ENCODE data around the gene TRIM71.
"Not testable (repeated sequence)": the region's sequence is repeated elsewhere in the genome, so short reads cannot be mapped to it uniquely, and the experiment has no call there.

Gene TRIM71

DNA sequence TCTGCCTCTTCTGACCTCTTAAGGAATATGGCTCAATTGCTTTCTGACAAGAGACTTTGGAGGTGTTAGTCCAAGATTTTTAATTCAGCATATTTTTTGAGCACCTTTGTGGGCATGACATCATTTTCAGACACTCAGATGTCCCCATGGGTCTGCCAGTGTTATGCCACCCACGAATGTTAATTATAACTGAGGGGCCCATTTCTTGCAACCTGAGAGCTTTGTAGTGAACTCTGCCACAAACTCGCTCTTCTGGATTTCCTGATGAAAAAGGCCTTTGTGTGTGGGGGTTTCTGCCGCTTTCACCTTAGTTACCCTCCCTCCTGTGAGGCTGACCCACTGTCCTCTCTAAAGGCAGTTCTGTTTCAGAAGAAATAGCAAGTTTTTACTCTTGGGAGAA is 69.1 kb downstream of the TRIM71 start:
- in situ Hi-C loops (cut with HindIII; ENCODE audit: low sequenced_read_pairs) = no loop called here

GRCh38 chr3:32888739-32889138 is 70.9 kb downstream of the TRIM71 start:
- in situ Hi-C loops (cut with HindIII; ENCODE audit: low sequenced_read_pairs) = no loop called here

DNA sequence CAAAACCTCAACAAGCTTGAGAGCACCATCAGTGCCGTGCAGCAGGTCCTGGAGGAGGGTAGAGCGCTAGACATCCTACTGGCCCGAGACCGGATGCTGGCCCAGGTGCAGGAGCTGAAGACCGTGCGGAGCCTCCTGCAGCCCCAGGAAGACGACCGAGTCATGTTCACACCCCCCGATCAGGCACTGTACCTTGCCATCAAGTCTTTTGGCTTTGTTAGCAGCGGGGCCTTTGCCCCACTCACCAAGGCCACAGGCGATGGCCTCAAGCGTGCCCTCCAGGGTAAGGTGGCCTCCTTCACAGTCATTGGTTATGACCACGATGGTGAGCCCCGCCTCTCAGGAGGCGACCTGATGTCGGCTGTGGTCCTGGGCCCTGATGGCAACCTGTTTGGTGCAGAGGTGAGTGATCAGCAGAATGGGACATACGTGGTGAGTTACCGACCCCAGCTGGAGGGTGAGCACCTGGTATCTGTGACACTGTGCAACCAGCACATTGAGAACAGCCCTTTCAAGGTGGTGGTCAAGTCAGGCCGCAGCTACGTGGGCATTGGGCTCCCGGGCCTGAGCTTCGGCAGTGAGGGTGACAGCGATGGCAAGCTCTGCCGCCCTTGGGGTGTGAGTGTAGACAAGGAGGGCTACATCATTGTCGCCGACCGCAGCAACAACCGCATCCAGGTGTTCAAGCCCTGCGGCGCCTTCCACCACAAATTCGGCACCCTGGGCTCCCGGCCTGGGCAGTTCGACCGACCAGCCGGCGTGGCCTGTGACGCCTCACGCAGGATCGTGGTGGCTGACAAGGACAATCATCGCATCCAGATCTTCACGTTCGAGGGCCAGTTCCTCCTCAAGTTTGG is 72.9 kb downstream of the TRIM71 start:
- in situ Hi-C loops (cut with HindIII; ENCODE audit: low sequenced_read_pairs) = no loop called here

- in situ Hi-C loops (cut with HindIII; ENCODE audit: low sequenced_read_pairs) = no loop called here
These were observed 73.6 kb downstream of the TRIM71 start for GRCh38 chr3:32891365-32891764.

DNA sequence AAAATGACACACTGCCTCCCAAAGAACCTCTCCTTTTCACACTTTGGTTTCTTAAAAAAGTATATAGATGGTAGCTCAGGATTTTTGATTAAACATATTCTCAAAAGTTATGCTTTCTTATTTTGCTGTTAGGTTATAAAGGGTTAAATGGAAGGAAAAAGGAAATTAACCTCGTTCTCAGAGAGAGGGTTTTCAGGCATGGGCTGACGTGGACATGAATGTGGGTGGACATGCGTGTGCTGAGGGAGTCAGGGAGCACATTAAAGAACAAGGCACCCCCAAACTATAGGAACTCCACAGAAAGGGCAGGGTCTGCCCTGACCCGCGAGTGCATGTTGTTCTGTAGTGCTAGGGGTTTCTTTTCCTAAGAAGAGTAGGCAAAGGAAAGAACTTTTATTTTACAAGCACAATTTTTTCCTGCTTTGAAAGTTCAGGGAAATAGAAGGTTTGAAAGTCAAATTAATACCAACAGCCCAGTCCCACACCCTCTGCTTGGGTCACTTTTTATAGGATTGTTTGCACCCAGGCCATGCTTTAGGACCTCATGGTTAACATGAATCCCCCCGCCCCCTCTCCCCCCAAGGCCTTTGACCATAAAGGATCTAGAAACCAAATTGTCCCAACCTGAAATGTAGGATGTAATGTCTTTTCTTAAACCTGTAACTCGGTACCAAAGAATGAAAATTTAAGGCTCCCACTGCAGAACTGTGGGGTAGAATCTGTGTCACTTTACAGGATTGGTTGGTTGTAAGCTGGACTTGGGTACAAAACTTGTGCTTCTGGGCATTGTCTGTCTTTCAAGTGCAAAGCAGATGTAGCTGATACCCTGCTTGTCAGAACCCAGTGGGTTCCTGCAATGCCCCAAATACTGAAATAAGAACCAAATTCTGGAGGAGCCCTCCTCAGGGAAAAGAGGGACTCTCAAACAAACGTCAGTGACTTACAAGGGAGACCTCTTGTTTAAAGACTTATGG is 75.1 kb downstream of the TRIM71 start:
- in situ Hi-C loops (cut with HindIII; ENCODE audit: low sequenced_read_pairs) = no loop called here

DNA sequence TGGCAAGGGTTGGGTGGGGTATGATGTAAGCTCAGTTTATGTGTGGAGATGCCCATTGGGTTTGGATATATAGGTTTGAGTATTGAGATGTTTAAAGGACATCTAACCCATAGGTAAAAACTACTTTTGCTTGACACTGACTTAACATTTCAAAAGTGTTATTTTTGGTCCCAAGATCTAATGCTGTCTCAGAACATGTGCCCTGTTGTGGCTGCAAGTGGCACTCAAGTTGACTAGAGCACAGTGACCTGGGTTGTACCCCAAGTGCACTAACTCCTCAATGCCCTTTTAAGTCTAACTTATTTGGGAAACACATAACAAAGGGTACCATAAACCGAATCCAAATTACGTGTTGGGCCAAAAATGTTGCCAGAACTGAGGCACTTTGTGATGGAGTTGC is 77.2 kb downstream of the TRIM71 start:
- in situ Hi-C loops (cut with HindIII; ENCODE audit: low sequenced_read_pairs) = no loop called here

GRCh38 chr3:32895701-32896100 is 77.9 kb downstream of the TRIM71 start:
- in situ Hi-C loops (cut with HindIII; ENCODE audit: low sequenced_read_pairs) = no loop called here

DNA sequence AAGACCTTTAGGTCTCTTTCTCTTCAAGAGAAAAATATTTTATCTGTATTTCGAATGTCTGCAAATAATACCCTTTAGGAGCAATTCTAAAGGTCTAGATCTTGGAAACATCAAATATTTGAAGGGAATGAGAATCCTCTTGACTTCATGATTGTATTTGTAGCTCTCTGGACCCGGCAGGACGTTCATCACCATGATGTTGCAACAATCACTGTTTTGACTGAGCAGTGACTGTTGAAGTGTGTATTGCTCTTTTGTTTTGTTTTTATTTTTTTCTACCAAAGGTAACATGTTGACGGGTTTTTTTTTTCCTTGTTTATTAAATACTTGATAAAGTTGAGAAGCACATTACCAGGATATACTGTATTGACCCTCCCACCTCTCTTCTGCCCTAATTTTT is 78.3 kb downstream of the TRIM71 start:
- in situ Hi-C loops (cut with HindIII; ENCODE audit: low sequenced_read_pairs) = no loop called here

GRCh38 chr3:32897001-32897601 is 79.3 kb downstream of the TRIM71 start:
- in situ Hi-C loops (cut with HindIII; ENCODE audit: low sequenced_read_pairs) = no loop called here

DNA sequence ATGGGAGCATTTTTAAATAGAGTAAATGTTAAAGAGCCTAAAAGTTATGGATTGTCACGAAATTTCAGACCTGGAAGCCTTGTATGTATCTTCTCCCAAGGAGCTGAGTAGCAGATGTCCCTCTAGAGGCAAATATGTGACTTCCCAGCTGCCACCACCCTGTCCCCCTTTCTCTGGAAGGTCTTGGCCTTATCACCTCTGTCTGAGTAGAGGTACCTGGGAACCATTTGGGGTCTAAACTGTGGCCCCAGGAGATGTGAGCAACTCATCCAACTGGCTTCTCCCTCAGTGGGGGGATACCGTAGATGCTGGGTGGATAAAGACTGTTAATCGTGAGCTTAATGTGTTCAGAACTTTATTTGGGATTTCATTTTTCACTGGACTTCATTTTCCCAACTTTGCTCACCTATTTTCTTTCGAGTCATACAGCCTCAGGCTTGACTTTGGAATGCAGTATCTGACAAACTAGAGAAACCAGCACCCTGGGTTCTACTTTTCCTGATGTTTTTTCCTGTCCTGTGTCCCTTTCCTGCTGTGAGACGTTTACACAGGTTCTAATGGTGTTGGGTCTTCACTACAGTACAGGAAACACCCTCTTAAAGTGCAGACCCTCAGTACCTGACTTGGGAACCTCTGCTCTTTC is 80.3 kb downstream of the TRIM71 start:
- in situ Hi-C loops (cut with HindIII; ENCODE audit: low sequenced_read_pairs) = no loop called here

- in situ Hi-C loops (cut with HindIII; ENCODE audit: low sequenced_read_pairs) = no loop called here
These were observed 81.5 kb downstream of the TRIM71 start for GRCh38 chr3:32899265-32899664.

DNA sequence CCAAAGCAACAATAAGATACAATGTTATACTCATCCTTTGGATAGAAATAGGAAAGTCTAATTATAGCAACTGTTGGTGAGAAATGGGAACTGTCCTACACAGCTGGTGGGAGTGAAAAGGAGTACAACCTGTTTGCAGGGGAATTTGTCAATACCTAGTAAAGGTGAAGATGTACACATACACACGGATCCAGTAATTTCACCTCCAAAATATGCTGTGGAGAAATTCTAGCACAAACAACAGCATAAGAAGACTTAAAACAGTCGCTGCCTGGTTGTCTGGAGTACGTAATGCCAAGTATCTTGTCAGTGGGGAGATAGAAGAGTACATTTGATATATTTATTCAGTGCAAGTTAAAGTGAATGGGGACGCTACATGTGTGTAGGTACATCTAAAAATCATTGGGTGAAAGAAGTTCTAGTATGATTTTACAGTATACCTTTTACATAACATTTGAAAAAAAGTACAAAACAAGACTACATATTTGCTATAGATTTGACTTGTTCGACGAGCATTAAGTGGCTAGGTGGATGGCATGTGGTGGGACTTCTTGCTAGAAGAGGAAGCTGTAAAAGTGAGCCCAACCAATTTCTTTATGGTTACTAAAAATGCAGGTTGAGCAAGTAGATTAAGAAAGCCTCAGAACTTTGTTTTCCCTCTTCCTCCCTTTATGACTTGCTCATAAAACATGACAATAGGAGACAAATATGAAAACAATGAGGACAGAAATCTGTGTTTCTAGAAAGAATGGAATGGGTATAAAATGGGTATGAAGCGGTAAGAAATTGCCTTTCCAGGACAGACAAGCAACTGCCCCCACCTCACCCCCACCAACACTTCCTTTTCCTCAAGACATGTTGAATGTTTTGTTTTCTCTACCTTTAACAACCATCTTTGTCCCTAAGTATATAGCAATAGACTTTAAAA is 83.5 kb downstream of the TRIM71 start:
- in situ Hi-C loops (cut with HindIII; ENCODE audit: low sequenced_read_pairs) = no loop called here

DNA sequence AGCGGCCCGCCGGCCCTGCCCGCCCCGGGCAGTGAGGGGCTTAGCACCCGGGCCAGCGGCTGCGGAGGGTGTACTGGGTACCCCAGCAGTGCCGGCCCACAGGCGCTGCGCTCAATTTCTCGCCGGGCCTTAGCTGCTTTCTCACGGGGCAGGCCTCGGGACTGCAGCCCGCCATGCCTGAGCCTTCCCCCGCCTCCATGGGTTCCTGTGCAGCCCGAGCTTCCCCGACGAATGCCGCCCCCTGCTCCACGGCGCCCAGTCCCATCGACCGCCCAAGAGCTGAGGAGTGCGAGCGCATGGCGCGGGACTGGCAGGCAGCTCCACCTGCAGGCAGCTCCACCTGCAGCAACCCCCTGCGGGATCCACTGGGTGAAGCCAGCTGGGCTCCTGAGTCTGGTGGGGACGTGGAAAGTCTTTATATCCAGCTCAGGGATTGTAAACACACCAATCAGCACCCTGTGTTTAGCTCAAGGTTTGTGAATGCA is 85.1 kb downstream of the TRIM71 start:
- in situ Hi-C loops (cut with HindIII; ENCODE audit: low sequenced_read_pairs) = not testable (repeated sequence)

DNA sequence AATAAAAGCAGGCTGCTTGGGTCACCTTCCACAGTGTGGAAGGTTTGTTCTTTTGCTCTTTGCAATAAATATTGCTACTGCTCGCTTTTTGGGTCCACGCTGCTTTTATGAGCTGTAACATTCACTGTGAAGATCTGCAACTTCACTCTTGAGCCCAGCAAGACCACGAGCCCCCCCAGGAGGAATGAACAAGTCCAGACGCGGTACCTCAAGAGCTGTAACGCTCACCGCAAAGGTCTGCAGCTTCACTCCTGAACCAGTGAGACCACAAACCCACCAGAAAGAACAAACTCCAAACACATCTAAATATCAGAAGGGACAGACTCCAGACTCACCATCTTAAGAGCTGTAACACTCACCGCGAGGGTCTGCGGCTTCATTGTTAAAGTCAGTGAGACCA is 86.2 kb downstream of the TRIM71 start:
- in situ Hi-C loops (cut with HindIII; ENCODE audit: low sequenced_read_pairs) = no loop called here

DNA sequence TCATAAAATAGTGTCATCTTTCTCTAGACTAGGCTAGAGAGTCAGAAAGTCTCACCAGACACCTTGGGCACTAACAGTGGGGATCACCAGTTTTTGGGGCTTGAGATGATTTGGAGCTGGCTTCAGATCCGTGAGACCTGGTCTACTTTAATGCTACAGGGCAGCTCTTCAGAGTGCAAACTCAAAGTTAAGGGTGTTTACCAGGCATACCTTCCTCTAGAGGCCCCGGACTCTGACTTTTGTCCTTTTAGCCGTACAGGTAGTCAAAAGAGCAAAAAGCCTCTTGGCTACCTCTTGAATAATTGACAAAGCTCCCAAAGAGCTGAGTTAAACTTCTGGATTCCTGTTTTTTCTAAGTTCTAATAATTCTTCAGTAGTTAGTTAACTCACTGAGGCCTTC is 92.2 kb downstream of the TRIM71 start:
- in situ Hi-C loops (cut with HindIII; ENCODE audit: low sequenced_read_pairs) = no loop called here

DNA sequence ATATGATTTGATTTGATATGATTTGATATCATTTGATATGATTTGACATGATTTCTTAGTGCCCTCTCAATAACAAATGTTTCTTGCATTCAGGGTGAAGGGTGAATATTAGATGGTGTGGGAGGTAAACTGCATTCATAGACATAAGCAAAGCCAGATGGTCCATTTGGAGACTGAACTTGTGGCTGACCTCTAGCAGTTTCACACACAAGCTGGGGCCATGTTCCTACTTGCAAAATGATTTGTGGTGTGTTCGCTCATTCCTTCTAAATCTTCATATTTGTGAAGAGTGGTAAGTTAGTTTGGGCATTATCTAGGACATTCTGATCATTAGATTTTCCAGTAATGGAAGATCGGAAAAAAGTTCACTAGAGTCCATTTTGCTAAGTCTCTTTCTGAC is 93.2 kb downstream of the TRIM71 start:
- in situ Hi-C loops (cut with HindIII; ENCODE audit: low sequenced_read_pairs) = no loop called here

GRCh38 chr3:32912046-32912445 is 94.2 kb downstream of the TRIM71 start:
- in situ Hi-C loops (cut with HindIII; ENCODE audit: low sequenced_read_pairs) = no loop called here

DNA sequence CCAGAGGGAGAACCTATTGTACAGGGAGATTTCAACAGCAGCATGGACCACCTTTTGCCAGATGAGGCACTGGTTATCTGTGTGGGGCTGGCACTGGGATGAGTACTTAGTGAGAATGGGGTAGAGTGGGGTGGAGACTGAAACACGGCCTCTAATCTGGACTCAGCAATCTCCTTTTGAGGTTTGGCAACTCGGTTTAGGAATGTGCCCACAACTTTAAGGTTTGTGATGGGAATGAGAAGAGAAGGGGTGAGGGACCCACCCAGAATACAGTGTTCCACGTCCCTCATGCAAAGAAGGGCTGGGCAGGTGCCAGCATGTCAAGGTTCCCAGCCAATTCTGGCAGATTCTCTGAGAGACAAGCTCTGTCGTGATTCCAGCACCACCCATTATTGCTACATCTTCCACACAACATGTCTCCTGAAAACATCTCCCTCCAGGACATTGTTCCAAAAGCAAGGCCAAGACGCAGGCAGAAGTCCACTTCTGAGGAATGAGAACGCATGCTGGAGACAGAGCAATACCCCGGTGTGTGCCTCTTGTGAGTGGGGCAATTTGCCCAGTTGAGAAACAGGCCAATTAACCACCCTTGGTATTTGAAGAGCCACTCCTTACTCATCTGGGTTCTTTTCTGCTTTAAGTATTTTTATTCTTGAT is 96.1 kb downstream of the TRIM71 start:
- in situ Hi-C loops (cut with HindIII; ENCODE audit: low sequenced_read_pairs) = no loop called here

DNA sequence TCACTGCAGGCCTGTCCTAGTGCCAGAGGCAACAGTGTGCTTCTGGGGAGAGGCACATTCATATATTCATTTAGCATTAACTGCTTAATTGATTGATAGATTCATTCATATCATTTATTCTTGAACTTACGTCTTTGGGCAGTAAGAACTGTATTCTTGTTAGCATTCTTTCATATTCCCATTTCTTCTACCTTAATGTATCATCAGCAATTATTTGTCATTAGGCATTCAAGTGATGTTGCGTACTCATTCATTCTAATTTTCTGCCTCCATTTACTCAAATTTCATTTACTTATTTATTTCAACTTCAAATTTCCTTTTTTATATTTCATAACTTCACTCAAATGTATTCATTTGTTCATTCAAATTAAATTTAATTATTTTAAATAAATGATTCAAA is 102.1 kb downstream of the TRIM71 start:
- in situ Hi-C loops (cut with HindIII; ENCODE audit: low sequenced_read_pairs) = no loop called here
